GM19238 (cell line): Measurements from ENCODE around the gene CSAG3.

Experiments
- DNase-seq: peaks from one replicate; pipeline ENCODE4 v3.0.0; 2011; ENCODE audit warnings: low spot score; ENCODE audit not compliant: insufficient read length

The CSAG3 gene

GRCh38 chrX:152806035-152806434, 47.0 kb downstream of the CSAG3 start:
- no peak for DNase-seq
